Transverse colon (tissue), 4 donors: Measurements from ENCODE around the gene QSER1. TPM values are rescaled to one million over a fixed set of nuclear protein-coding genes. Genes with fewer than 3 reads are reported as not detected.

Experiments used
- DNase-seq: peaks from one replicate; pipeline ENCODE4 v3.0.0-alpha.2; 2019
- H3K27ac ChIP-seq, 4 donors: fragments of 200-600 bp; sonication (generic); 2 replicates each; pipeline ENCODE4 v1.5.1; 2016 to 2018; ENCODE audit warnings: inconsistent platforms in 4 of 4
- H3K27me3 ChIP-seq: fragments of 200-600 bp; sonication (generic); 2 replicates; pipeline ENCODE4 v1.5.1; 2017; ENCODE audit warnings: inconsistent platforms
- H3K36me3 ChIP-seq, 4 donors: fragments of 200-600 bp; sonication (generic); 2 replicates each; pipeline ENCODE4 v1.5.1; 2017 to 2019; ENCODE audit warnings: inconsistent platforms in 4 of 4
- H3K4me1 ChIP-seq, 4 donors: fragments of 200-600 bp; sonication (generic); 2 replicates each; pipeline ENCODE4 v1.5.1; 2017 to 2020; ENCODE audit warnings: inconsistent platforms in 4 of 4
- H3K4me3 ChIP-seq, 4 donors: fragments of 200-600 bp; sonication (generic); 1 replicate in 1 of 4; 2 replicates in 3 of 4; pipeline versions ENCODE4 v1.5.1 to v1.6.1; 2017 to 2019; ENCODE audit warnings: inconsistent platforms in 4 of 4
- H3K9me3 ChIP-seq, 2 donors: fragments of 200-600 bp; sonication (generic); 2 replicates each; pipeline ENCODE4 v1.5.1; 2017 to 2019; ENCODE audit warnings: inconsistent platforms in 2 of 2
- EP300 ChIP-seq: sonication (generic); formaldehyde crosslinking; IDR thresholded peaks from one replicate; pipeline ENCODE4 v1.6.1; 2017; ENCODE audit warnings: antibody characterized with exemption, low read depth
- POLR2A ChIP-seq: fragments of 450-650 bp; IDR thresholded peaks from one replicate; pipeline ENCODE4 v1.6.1; 2016; ENCODE audit warnings: antibody characterized with exemption, mild to moderate bottlenecking, moderate library complexity
- POLR2AphosphoS5 ChIP-seq, 3 donors: sonication (generic); formaldehyde crosslinking; IDR thresholded peaks; one replicate each; pipeline ENCODE4 v1.6.1; 2016; ENCODE audit warnings: antibody characterized with exemption in 3 of 3
- WGBS, 2 donors: methylation state at CpG; one replicate each; pipeline ENCODE4 v1.1.5; 2018; ENCODE audit warnings: low coverage in 1 of 2; 5-methylcytosine and 5-hydroxymethylcytosine counted together
- in situ Hi-C, 4 donors: fragments of 200-750 bp; cut with MboI; loops; one replicate each; pipeline versions ENCODE4 v1.15.0 to v1.15.1; 2017; ENCODE audit warnings: low sequenced_read_pairs in 3 of 4, low pct_ligation_motif_present in 1 of 4, low pct_unique_long_range_greater_than_20kb in 1 of 4
- intact Hi-C: fragments of 100-400 bp; cut with DNase I; formaldehyde crosslinking; loops from one replicate; pipeline ENCODE4 v1.15.1; 2023; ENCODE audit warnings: low total_unique reads
- total RNA-seq, 4 donors: library from RNA; depleted of rRNA; stranded (reverse); fragments of >200 nt; gene quantifications; one replicate each; pipeline ENCODE4 v1.1.0, GENCODE V29; 2016
- TF ChIP-seq, protein P1 (sequence below), 5 experiments: fragments of 200-600 bp in 3 of 5; fragments of 450-650 bp in 2 of 5; sonication (generic) in 3 of 5; IDR thresholded peaks; 1 replicate in 2 of 5; 2 replicates in 3 of 5; pipeline ENCODE4 v1.5.1; 2016 to 2017; ENCODE audit warnings: antibody characterized with exemption in 5 of 5, inconsistent platforms in 3 of 5, mild to moderate bottlenecking in 2 of 5, moderate library complexity in 1 of 5

The QSER1 gene
- total RNA-seq, 4 donors from 2014 or later: 20.5 to 39.2 (median 31.9) TPM

- Histone ChIP-seq H3K27ac (no peak overlapping the region), H3K4me3 (no peak overlapping the region), H3K36me3 (no peaks in the 10 kb centered on the region), H3K27me3 (no peaks in the 10 kb centered on the region), H3K9me3 (no peaks in the 10 kb centered on the region), H3K4me1 (peaks cover 0 to 13% (median under 1%) of the 10 kb centered on the region in 4 donors)
- 92 to 94% methylated on average over 1 of the region's 1 CpG for WGBS, 2 donors
- intact Hi-C loops: no loop called here
- DNase-seq: no peak
- in situ Hi-C loops: loop anchor here in 1 of 4 donors (10.0 kb wide), 1 partner anchor 58 kb away; no protein-coding TSS in a partner anchor
- TF ChIP-seq, protein P1, sequence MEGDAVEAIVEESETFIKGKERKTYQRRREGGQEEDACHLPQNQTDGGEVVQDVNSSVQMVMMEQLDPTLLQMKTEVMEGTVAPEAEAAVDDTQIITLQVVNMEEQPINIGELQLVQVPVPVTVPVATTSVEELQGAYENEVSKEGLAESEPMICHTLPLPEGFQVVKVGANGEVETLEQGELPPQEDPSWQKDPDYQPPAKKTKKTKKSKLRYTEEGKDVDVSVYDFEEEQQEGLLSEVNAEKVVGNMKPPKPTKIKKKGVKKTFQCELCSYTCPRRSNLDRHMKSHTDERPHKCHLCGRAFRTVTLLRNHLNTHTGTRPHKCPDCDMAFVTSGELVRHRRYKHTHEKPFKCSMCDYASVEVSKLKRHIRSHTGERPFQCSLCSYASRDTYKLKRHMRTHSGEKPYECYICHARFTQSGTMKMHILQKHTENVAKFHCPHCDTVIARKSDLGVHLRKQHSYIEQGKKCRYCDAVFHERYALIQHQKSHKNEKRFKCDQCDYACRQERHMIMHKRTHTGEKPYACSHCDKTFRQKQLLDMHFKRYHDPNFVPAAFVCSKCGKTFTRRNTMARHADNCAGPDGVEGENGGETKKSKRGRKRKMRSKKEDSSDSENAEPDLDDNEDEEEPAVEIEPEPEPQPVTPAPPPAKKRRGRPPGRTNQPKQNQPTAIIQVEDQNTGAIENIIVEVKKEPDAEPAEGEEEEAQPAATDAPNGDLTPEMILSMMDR (IDR thresholded peaks at IDR 0.05): no peak
- TF ChIP-seq EP300: no peak
- no peak for TF ChIP-seq POLR2AphosphoS5 (IDR thresholded peaks at IDR 0.05)
- no peak for TF ChIP-seq POLR2A
Observed at GRCh38 chr11:32897103-32897502, 4.5 kb downstream of the QSER1 start.

DNA sequence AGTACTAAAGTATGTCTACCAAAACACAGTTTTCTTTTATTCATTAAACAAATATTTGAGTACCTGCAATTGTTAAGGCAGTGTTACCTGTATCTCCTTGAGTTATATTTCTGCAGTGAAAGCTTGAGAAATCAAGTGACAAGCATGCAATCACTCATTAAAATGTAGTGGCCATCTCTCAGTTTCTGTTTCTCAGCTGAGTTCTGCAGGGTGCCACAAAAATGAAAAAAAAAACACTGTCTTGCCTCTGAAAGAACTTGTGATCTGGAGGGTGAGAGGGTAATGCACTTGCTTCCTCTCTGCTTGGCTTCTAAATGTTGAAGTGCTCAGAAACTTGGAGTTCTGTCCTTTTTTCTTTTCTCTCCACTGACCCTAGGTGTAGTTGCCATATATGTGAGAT lies 6.8 kb downstream of the QSER1 start:
- TF ChIP-seq, protein P1 (IDR thresholded peaks at IDR 0.05): no peak
- TF ChIP-seq POLR2A: no peak
- TF ChIP-seq EP300: no peak
- no peak for TF ChIP-seq POLR2AphosphoS5 (IDR thresholded peaks at IDR 0.05)
- Histone ChIP-seq H3K9me3 (no peaks in the 10 kb centered on the region), H3K27ac (no peak overlapping the region), H3K4me1 (peaks cover 0 to 9% (median 0%) of the 10 kb centered on the region in 4 donors), H3K4me3 (no peak overlapping the region), H3K27me3 (no peaks in the 10 kb centered on the region), H3K36me3 (no peaks in the 10 kb centered on the region)
- intact Hi-C loops (no loop called here), in situ Hi-C loops (loop anchor here in 1 of 4 donors (10.0 kb wide), 1 partner anchor 55 kb away; no protein-coding TSS in a partner anchor)
- no peak for DNase-seq

DNA sequence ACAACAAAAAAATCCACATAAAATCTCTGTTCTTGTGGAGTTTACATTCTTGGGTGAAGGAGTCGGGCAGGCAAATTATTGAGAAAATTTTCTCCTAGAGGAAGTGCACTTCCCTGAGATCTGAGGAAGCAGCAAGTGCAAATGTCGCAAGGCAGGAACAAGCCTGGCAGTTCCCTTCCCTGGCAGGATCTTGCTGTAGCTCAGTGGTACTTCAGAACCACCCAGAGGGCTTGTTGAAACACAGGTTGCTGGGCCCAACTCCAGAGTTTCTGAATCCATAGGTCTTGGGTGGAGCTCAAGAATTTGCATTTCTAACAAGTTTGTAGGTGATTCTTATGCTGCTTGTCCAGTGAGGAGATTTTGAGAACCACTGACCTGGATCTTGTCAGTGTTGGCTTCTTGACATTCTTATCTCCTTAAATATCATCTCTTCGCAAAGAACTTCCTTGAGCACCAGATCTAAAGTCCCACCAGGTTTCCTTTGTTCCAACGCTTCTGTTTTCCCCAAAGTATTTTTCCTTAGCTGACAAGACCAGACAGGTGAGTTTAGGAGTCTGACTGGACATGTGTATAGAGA lies 9.6 kb downstream of the QSER1 start:
- H3K27ac ChIP-seq: no peak overlapping the region
- intact Hi-C loops: no loop called here
- in situ Hi-C loops: no loop called here
- 93 to 96% methylated on average over 3 to 4 of the region's 4 CpGs for WGBS, 2 donors
- no peaks in the 10 kb centered on the region for H3K36me3 ChIP-seq
- no peak for DNase-seq
- TF ChIP-seq, protein P1 (IDR thresholded peaks at IDR 0.05): no peak
- no peak for TF ChIP-seq POLR2A
- TF ChIP-seq POLR2AphosphoS5 (IDR thresholded peaks at IDR 0.05): no peak
- TF ChIP-seq EP300: no peak
- H3K4me3 ChIP-seq: no peak overlapping the region
- H3K4me1 ChIP-seq: no peaks in the 10 kb centered on the region
- no peaks in the 10 kb centered on the region for H3K9me3 ChIP-seq
- H3K27me3 ChIP-seq: no peaks in the 10 kb centered on the region

GRCh38 chr11:32905028-32905667 lies 12.5 kb downstream of the QSER1 start:
- Histone ChIP-seq H3K27ac (no peak overlapping the region), H3K27me3 (no peaks in the 10 kb centered on the region), H3K4me1 (no peaks in the 10 kb centered on the region), H3K9me3 (no peaks in the 10 kb centered on the region), H3K4me3 (no peak overlapping the region), H3K36me3 (no peaks in the 10 kb centered on the region)
- intact Hi-C loops (no loop called here), in situ Hi-C loops (no loop called here)
- WGBS, 2 donors: 62 to 67% methylated on average over 3 of the region's 3 CpGs
- DNase-seq: no peak
- TF ChIP-seq, protein P1 (IDR thresholded peaks at IDR 0.05): no peak
- no peak for TF ChIP-seq EP300
- no peak for TF ChIP-seq POLR2AphosphoS5 (IDR thresholded peaks at IDR 0.05)
- no peak for TF ChIP-seq POLR2A
